Measurements from ENCODE around the gene AADACL3. TPM values are rescaled to one million over a fixed set of nuclear protein-coding genes. Genes with fewer than 3 reads are reported as not detected.

The AADACL3 gene
- total and polyA plus RNA-seq, 2 donors (not counting 3 experiments of a cell fraction or from before 2014, with no cell fraction given) = not detected

- no peaks in the 10 kb centered on the region for H3K36me3 ChIP-seq (ENCODE audit: control insufficient read depth in 2 of 2, extremely low read depth in 1 of 2, insufficient read depth in 2 of 2, low read length in 2 of 2)
- no peaks in the 10 kb centered on the region for H3K79me2 ChIP-seq (ENCODE audit: control insufficient read depth, insufficient read depth, low read length)
- no peak overlapping the region for H3K27ac ChIP-seq (ENCODE audit: insufficient read depth, low read depth, low read length)
- ChIA-PET CTCF (interaction anchor here (2.0 kb wide), 1 partner anchor 352 kb away, joined by 6 read pairs; no protein-coding TSS in a partner anchor), POLR2A (no interaction called here)
- no peak for FAIRE-seq
- H4K20me1 ChIP-seq (replicated peaks; ENCODE audit: control insufficient read depth, extremely low read depth, insufficient read depth, low read length) = no peaks in the 10 kb centered on the region
- DNase-seq (ENCODE audit: low read depth, low spot score) = no peak
- no peak overlapping the region for H3K9ac ChIP-seq (replicated peaks; ENCODE audit: extremely low read depth, insufficient read depth, low read length)
- no peaks in the 10 kb centered on the region for H3K4me1 ChIP-seq (ENCODE audit: control insufficient read depth, extremely low read depth, insufficient read depth, low read length)
- no peak overlapping the region for H3K4me2 ChIP-seq (ENCODE audit: insufficient read depth, low read length)
- H3K9me3 ChIP-seq (replicated peaks; ENCODE audit: control insufficient read depth, insufficient read depth, low read length) = no peaks in the 10 kb centered on the region
- no peaks in the 10 kb centered on the region for H3K9me1 ChIP-seq (replicated peaks; ENCODE audit: control insufficient read depth, extremely low read depth, insufficient read depth, low read length)
- dilution Hi-C loops (cut with MboI; ENCODE audit: extremely low pct_ligation_motif_present, low sequenced_read_pairs) = no loop called here
- intact Hi-C loops (cut with micrococcal nuclease) = no loop called here
- no TSS peak for BruUV-seq (replicated peaks)
- H3K27me3 ChIP-seq (ENCODE audit: control insufficient read depth in 2 of 2, insufficient read depth in 2 of 2, low read length in 2 of 2) = peaks cover 0 to 10% of the 10 kb centered on the region in 2 experiments
- H3K4me3 ChIP-seq (replicated peaks in 1 of 3; ENCODE audit: insufficient read depth in 1 of 3, low read depth in 1 of 3, low read length in 3 of 3) = no peak overlapping the region
- TF ChIP-seq EZH2 (IDR thresholded peaks at IDR 0.05; ENCODE audit: borderline replicate concordance, low read depth, low read length, severe bottlenecking) (no peak), JUN (IDR thresholded peaks at IDR 0.05; ENCODE audit: borderline replicate concordance, insufficient read depth, insufficient read length, low read depth) (peak; percentile 29)
- no peak overlapping the region for H2AFZ ChIP-seq (ENCODE audit: low read depth, low read length)
These were observed 49.7 kb upstream of the AADACL3 start for GRCh38 chr1:12666141-12666735.

DNA sequence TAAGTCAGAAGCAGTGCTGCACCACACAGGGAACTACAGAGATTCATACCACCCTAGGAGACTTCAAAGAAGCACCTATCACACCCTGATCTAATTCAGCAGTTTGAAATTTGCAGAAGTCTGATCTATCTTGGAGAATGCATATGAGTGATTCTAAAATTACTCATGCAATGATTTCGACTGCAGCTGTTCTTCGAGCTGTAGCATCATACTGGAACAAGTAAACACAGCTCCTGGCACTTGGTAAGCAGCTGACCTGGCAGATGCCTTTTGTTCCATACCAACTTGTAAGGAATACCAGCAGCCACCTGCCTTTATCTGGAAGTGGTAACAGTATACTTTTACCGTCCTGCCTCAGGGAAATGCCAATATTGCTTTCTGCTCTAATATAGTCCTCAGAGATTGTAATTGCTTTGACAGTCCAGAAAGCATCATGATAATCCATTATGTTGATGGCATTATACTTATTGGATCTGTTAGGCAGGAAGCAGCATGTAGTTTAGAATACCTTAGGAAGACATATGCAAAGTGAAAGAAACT lies 46.3 kb upstream of the AADACL3 start:
- no TSS peak for BruUV-seq (replicated peaks)
- intact Hi-C loops (cut with micrococcal nuclease) (no loop called here), dilution Hi-C loops (cut with MboI; ENCODE audit: extremely low pct_ligation_motif_present, low sequenced_read_pairs) (no loop called here)
- no peak for TF ChIP-seq FOS (IDR thresholded peaks at IDR 0.05; ENCODE audit: borderline replicate concordance, insufficient read depth, low read length)
- TF ChIP-seq, protein P1, sequence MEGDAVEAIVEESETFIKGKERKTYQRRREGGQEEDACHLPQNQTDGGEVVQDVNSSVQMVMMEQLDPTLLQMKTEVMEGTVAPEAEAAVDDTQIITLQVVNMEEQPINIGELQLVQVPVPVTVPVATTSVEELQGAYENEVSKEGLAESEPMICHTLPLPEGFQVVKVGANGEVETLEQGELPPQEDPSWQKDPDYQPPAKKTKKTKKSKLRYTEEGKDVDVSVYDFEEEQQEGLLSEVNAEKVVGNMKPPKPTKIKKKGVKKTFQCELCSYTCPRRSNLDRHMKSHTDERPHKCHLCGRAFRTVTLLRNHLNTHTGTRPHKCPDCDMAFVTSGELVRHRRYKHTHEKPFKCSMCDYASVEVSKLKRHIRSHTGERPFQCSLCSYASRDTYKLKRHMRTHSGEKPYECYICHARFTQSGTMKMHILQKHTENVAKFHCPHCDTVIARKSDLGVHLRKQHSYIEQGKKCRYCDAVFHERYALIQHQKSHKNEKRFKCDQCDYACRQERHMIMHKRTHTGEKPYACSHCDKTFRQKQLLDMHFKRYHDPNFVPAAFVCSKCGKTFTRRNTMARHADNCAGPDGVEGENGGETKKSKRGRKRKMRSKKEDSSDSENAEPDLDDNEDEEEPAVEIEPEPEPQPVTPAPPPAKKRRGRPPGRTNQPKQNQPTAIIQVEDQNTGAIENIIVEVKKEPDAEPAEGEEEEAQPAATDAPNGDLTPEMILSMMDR (IDR thresholded peaks at IDR 0.05; ENCODE audit: extremely low read depth in 1 of 2, insufficient read depth in 1 of 2, low read depth in 1 of 2, low read length in 2 of 2) = no peak
- no peak for TF ChIP-seq EZH2 (IDR thresholded peaks at IDR 0.05; ENCODE audit: borderline replicate concordance, low read depth, low read length, severe bottlenecking)
- Histone ChIP-seq H3K4me1 (ENCODE audit: control insufficient read depth, extremely low read depth, insufficient read depth, low read length) (no peaks in the 10 kb centered on the region), H3K27me3 (ENCODE audit: control insufficient read depth in 2 of 2, insufficient read depth in 2 of 2, low read length in 2 of 2) (peaks cover 0 to 5% of the 10 kb centered on the region in 2 experiments), H3K9ac (replicated peaks; ENCODE audit: extremely low read depth, insufficient read depth, low read length) (no peak overlapping the region), H3K4me3 (replicated peaks in 1 of 3; ENCODE audit: insufficient read depth in 1 of 3, low read depth in 1 of 3, low read length in 3 of 3) (no peak overlapping the region), H2AFZ (ENCODE audit: low read depth, low read length) (no peak overlapping the region), H4K20me1 (replicated peaks; ENCODE audit: control insufficient read depth, extremely low read depth, insufficient read depth, low read length) (no peaks in the 10 kb centered on the region), H3K9me3 (replicated peaks; ENCODE audit: control insufficient read depth, insufficient read depth, low read length) (no peaks in the 10 kb centered on the region), H3K27ac (ENCODE audit: insufficient read depth, low read depth, low read length) (no peak overlapping the region), H3K4me2 (ENCODE audit: insufficient read depth, low read length) (no peak overlapping the region), H3K36me3 (ENCODE audit: control insufficient read depth in 2 of 2, extremely low read depth in 1 of 2, insufficient read depth in 2 of 2, low read length in 2 of 2) (no peaks in the 10 kb centered on the region), H3K9me1 (replicated peaks; ENCODE audit: control insufficient read depth, extremely low read depth, insufficient read depth, low read length) (no peaks in the 10 kb centered on the region), H3K79me2 (ENCODE audit: control insufficient read depth, insufficient read depth, low read length) (no peaks in the 10 kb centered on the region)
- no peak for FAIRE-seq
- no peak for DNase-seq (ENCODE audit: low read depth, low spot score)
- POLR2A ChIA-PET = no interaction called here
- CTCF ChIA-PET = interaction anchor here (1.6 kb wide), 1 partner anchor 11 kb away, joined by 9 read pairs; no protein-coding TSS in a partner anchor
